Mesothelial cell of epicardium (in vitro differentiated cells): ENCODE measurements around the gene FRMD4A. TPM values are rescaled to one million over a fixed set of nuclear protein-coding genes. Genes with fewer than 3 reads are reported as not detected.
"Not testable (repeated sequence)": the region's sequence is repeated elsewhere in the genome, so short reads cannot be mapped to it uniquely, and the experiment has no call there.

Experiments used
- DNase-seq, 2 experiments: peaks; one replicate each; pipeline ENCODE4 v3.0.0; 2021; ENCODE audit warnings: low spot score in 2 of 2; ENCODE audit not compliant: unreplicated experiment in 2 of 2
- H3K27ac Mint-ChIP-seq: 2 replicates; pipeline ENCODE4 v1.8.0; 2021; ENCODE audit warnings: mixed read lengths
- H3K27me3 Mint-ChIP-seq: 2 replicates; pipeline ENCODE4 v1.8.0; 2021; ENCODE audit warnings: low read depth, mixed read lengths
- H3K36me3 Mint-ChIP-seq: 2 replicates; pipeline ENCODE4 v1.8.0; 2021; ENCODE audit warnings: mixed read lengths
- H3K4me1 Mint-ChIP-seq: 2 replicates; pipeline ENCODE4 v1.8.0; 2021; ENCODE audit warnings: mixed read lengths
- H3K4me3 Mint-ChIP-seq: 2 replicates; pipeline ENCODE4 v1.8.0; 2021; ENCODE audit warnings: mild to moderate bottlenecking, moderate library complexity, mixed read lengths
- H3K9me3 Mint-ChIP-seq: 2 replicates; pipeline ENCODE4 v1.8.0; 2021; ENCODE audit warnings: mixed read lengths
- total RNA-seq: library from RNA; stranded (reverse); gene quantifications from 3 replicates; pipeline ENCODE4 v1.2.1, GENCODE V29; 2021
- TF ChIP-seq, protein P1 (sequence below): fragments of 200-600 bp; sonication (generic); IDR thresholded peaks from one replicate; pipeline ENCODE4 v1.5.0; 2021; ENCODE audit warnings: antibody characterized with exemption; ENCODE audit not compliant: unreplicated experiment

The FRMD4A gene
- total RNA-seq, 1 donor from 2014 or later, result 45.0 TPM

DNA sequence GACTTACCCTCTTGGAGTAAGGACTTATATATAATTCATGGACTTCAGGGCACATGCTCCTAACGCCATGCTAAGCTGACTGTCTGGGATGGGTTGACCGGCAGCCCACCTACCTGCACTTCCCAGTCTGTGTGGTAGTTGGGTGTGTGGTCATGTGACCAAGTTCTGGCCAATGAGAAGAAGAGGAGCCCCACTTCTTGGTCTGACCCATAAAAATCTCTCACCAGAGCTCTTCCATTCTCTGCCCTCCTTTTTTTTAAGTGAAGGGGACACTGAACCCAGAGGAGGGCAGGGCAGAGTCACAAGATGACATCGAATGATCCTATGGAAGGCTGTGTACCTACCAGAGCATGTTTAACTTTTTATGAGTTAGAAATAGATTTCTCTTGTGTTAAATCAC, 370.1 kb downstream of the FRMD4A start:
- H3K27me3 Mint-ChIP-seq, result no peaks in the 10 kb centered on the region
- no peak overlapping the region for H3K4me3 Mint-ChIP-seq
- no peaks in the 10 kb centered on the region for H3K9me3 Mint-ChIP-seq
- H3K4me1 Mint-ChIP-seq, result peaks cover 33% of the 10 kb centered on the region
- DNase-seq, result no peak
- no peak overlapping the region for H3K27ac Mint-ChIP-seq
- H3K36me3 Mint-ChIP-seq, result no peaks in the 10 kb centered on the region
- TF ChIP-seq, protein P1, sequence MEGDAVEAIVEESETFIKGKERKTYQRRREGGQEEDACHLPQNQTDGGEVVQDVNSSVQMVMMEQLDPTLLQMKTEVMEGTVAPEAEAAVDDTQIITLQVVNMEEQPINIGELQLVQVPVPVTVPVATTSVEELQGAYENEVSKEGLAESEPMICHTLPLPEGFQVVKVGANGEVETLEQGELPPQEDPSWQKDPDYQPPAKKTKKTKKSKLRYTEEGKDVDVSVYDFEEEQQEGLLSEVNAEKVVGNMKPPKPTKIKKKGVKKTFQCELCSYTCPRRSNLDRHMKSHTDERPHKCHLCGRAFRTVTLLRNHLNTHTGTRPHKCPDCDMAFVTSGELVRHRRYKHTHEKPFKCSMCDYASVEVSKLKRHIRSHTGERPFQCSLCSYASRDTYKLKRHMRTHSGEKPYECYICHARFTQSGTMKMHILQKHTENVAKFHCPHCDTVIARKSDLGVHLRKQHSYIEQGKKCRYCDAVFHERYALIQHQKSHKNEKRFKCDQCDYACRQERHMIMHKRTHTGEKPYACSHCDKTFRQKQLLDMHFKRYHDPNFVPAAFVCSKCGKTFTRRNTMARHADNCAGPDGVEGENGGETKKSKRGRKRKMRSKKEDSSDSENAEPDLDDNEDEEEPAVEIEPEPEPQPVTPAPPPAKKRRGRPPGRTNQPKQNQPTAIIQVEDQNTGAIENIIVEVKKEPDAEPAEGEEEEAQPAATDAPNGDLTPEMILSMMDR, result no peak

DNA sequence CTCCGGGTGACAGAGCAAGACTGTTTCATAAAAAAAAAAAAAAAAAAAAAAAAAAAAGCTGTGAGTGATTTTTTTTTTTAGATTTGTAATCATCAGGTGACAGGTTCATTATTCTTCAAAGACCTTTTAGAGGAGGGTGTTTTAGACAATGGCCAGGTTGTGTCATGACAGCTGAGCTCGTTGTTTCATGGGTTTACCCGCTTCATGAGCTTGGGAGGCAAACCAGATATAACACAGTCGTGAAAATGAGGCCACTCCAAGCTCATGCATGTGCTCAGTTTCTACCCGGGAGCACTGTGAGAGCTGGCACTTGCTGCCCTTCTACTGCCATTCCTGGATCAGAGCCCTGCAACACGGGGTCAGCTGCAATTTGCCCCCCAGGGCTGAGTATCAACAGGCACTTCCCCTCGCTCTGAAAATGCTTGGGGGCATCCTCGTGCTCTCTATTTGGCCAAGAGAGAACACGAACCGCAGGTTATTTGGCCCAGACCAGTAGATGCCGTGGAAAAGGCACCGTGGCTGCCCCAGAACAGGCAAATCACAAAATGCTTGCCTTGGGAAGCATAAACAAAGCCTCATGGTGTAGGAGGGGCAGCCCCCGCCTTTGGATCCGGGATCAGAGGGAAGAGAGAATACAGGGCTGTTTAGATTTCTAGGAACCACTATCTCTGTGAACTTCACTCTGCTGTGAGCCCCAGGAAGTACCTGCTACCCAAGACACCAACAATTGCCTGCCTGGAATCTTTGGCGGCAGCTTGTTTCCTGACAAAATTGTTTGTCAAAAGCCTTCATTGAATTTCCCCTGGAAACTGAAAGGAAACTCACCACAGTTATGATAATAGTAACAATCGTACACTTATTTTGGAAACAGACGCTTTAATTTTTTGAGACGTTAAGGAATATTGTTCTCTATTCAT, 371.0 kb downstream of the FRMD4A start:
- H3K27ac Mint-ChIP-seq, result no peak overlapping the region
- no peaks in the 10 kb centered on the region for H3K27me3 Mint-ChIP-seq
- H3K36me3 Mint-ChIP-seq, result no peaks in the 10 kb centered on the region
- no peak overlapping the region for H3K4me3 Mint-ChIP-seq
- peaks cover 33% of the 10 kb centered on the region for H3K4me1 Mint-ChIP-seq
- TF ChIP-seq, protein P1, result no peak
- DNase-seq, result no peak
- H3K9me3 Mint-ChIP-seq, result no peaks in the 10 kb centered on the region

DNA sequence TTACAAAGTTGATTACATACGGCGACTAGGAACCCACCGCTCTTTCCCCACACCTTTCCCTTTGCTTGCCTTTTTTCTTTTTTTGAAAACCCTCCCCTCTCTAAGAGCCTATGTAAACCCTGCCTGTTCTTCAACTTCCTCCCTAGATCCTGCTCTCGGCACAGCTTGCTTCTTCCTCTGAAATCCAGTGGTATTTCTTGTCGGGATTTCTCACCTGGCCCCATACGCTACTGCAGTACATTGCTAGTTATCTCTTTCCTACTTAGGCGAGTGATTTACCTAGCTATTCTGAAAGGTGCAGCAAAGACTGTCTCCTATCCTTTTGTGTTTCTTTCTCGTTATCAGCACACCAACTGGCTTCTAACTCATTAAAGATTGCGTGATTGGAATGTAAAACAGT, 372.9 kb downstream of the FRMD4A start:
- Mint-ChIP-seq H3K27ac (no peak overlapping the region), H3K36me3 (no peaks in the 10 kb centered on the region), H3K4me1 (peaks cover 29% of the 10 kb centered on the region), H3K4me3 (no peak overlapping the region), H3K27me3 (no peaks in the 10 kb centered on the region), H3K9me3 (peaks cover 14% of the 10 kb centered on the region)
- no peak for DNase-seq
- TF ChIP-seq, protein P1, result no peak

DNA sequence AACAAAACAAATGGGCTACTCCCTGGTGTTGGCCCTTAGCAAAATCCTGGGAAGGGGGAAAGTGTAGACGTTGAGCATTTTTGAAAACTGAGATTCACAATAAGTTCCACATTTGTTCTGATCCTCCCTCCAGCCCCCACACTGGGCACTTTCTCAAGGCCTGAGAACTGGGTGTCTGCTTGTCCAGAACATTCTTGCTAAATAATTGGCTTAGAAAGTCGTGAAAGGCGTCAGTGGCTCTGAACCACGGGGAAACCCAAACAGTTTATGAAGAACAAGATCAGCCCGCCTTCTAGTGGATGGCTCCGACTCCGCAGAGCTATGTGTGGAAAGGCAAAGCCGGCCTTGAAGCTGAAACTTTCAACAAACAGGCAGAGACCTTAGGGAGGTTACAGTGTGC, 373.9 kb downstream of the FRMD4A start:
- H3K4me1 Mint-ChIP-seq, result peaks cover 26% of the 10 kb centered on the region
- H3K36me3 Mint-ChIP-seq, result no peaks in the 10 kb centered on the region
- no peak for DNase-seq
- TF ChIP-seq, protein P1, result no peak
- no peaks in the 10 kb centered on the region for H3K27me3 Mint-ChIP-seq
- no peak overlapping the region for H3K4me3 Mint-ChIP-seq
- peak overlapping the region; percentile 30 for H3K27ac Mint-ChIP-seq
- peaks cover 14% of the 10 kb centered on the region for H3K9me3 Mint-ChIP-seq

DNA sequence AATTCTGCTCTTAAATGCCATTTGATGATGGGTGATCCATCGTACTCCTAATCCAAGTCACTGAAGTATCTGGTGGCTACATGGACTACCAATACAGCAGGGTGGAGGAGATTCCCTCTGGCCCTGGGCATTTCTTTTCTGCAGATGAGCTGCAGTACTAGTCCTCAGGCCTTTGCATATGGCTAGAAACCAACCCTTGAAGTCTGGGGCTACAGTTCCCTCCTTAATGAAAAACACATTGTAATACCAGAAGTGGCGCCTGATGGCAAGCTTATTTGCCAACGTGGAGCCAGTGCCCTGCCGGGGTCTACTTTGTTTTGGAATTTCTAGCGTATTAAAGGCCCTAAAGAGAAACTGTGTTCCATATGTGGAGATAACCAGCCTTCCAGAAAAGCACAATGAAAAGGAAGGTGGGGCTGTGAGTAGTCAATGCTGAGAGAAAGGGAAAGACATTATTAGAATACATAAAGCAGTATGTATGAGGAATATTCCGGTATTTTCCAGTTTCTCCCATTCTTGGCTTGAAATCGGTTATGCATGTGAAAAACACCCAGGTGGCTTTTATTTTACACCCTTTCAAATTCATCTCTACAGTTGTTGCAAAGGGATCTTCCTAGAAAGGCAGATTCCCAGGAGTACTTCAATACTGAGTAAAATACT, 375.2 kb downstream of the FRMD4A start:
- peaks cover 15% of the 10 kb centered on the region for H3K4me1 Mint-ChIP-seq
- H3K36me3 Mint-ChIP-seq, result no peaks in the 10 kb centered on the region
- peaks cover 20% of the 10 kb centered on the region for H3K9me3 Mint-ChIP-seq
- H3K27ac Mint-ChIP-seq, result no peak overlapping the region
- TF ChIP-seq, protein P1, result no peak
- H3K27me3 Mint-ChIP-seq, result no peaks in the 10 kb centered on the region
- no peak overlapping the region for H3K4me3 Mint-ChIP-seq
- DNase-seq, result no peak

DNA sequence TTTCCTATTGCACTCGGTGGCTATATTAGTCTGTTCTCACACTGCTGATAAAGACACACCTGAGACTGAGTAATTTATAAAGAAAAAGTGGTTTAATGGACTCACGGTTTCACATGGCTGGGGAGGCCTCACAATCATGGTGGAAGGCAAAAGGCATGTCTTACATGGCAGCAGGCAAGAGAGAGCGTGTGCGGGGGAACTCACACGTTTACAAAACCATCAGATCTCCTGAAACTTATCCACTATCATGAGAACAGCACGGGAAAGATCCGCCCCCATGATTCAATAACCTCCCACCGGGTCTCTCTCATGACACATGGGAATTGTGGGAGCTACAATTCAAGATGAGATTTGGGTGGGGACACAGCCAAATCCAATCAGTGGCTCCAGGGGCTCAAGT, 376.5 kb downstream of the FRMD4A start:
- H3K27ac Mint-ChIP-seq, H3K36me3 Mint-ChIP-seq, H3K4me3 Mint-ChIP-seq, H3K27me3 Mint-ChIP-seq, DNase-seq: not testable (repeated sequence)
- H3K4me1 Mint-ChIP-seq, result peaks cover 12% of the 10 kb centered on the region
- peaks cover 20% of the 10 kb centered on the region for H3K9me3 Mint-ChIP-seq
